Left ventricle myocardium inferior (tissue), 1 donor: ENCODE results near the gene KAZN. TPM values are rescaled to one million over a fixed set of nuclear protein-coding genes. Genes with fewer than 3 reads are reported as not detected.

ENCODE experiments used
- DNase-seq: peaks from one replicate; pipeline ENCODE4 v3.0.0-alpha.2; 2020
- H3K27ac ChIP-seq: fragments of 200-600 bp; replicated peaks from 2 replicates; pipeline ENCODE4 v1.8.0; 2021
- H3K27me3 ChIP-seq: fragments of 200-600 bp; 2 replicates; pipeline ENCODE4 v1.8.0; 2021; ENCODE audit warnings: low read depth
- H3K36me3 ChIP-seq: fragments of 200-600 bp; 2 replicates; pipeline ENCODE4 v1.8.0; 2021
- H3K4me1 ChIP-seq: fragments of 200-600 bp; 2 replicates; pipeline ENCODE4 v1.8.0; 2021
- H3K4me3 ChIP-seq: fragments of 200-600 bp; 2 replicates; pipeline ENCODE4 v1.8.0; 2021; ENCODE audit warnings: mild to moderate bottlenecking, moderate library complexity
- H3K9me3 ChIP-seq: fragments of 200-600 bp; replicated peaks from 2 replicates; pipeline ENCODE4 v1.8.0; 2021
- CTCF ChIP-seq: fragments of 200-600 bp; IDR thresholded peaks from 2 replicates; pipeline ENCODE4 v1.8.0; 2021; ENCODE audit warnings: antibody characterized with exemption, mild to moderate bottlenecking, borderline replicate concordance
- intact Hi-C: fragments of 100-400 bp; cut with micrococcal nuclease; formaldehyde crosslinking; loops from one replicate; pipeline ENCODE4 v1.11.0; 2022
- total RNA-seq: library from RNA; stranded (reverse); fragmentation: NEBNext Ultra II Directional; extraction: Animal tissue kit (Norgen Biotek cat#: 25700); gene quantifications from one replicate; pipeline ENCODE4 v1.2.1, GENCODE V29; 2021
- donor health status: DM: no; HTN: yes; CAD: no; lungs with severe emphysema.

The KAZN gene
- total RNA-seq, 1 donor from 2014 or later = 2.2 TPM

- Histone ChIP-seq H3K36me3 (no peaks in the 10 kb centered on the region), H3K4me1 (no peaks in the 10 kb centered on the region), H3K4me3 (no peak overlapping the region), H3K9me3 (peaks cover 35% of the 10 kb centered on the region), H3K27me3 (peaks cover 31% of the 10 kb centered on the region), H3K27ac (no peak overlapping the region)
- intact Hi-C loops = no loop called here
- DNase-seq = no peak
- TF ChIP-seq CTCF = no peak
Measured at GRCh38 chr1:14844923-14845617, 246.6 kb downstream of the KAZN start.

DNA sequence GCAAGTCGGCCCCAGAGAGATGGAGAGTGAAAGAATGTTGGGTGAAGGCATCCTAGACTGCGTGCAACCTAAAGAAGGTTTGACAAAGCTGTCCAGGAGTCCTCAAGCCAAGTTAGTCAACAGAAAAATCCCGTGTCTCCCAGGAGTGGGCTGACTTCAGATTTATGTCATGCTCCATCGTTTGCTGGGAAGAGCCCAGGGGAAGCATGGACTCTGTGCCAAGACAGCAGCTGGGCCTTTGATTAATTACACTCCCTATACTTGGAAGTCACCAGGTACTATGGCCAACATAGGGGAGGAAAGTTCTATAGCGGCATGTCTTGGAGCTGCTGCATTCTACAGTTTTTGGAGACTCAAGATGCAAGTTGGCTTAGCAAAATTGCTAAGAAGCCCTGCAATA lies 247.4 kb downstream of the KAZN start:
- no peaks in the 10 kb centered on the region for H3K36me3 ChIP-seq
- H3K9me3 ChIP-seq = peaks cover 29% of the 10 kb centered on the region
- DNase-seq = no peak
- no peak overlapping the region for H3K27ac ChIP-seq
- intact Hi-C loops = no loop called here
- H3K4me1 ChIP-seq = no peaks in the 10 kb centered on the region
- peaks cover 36% of the 10 kb centered on the region for H3K27me3 ChIP-seq
- no peak for TF ChIP-seq CTCF
- no peak overlapping the region for H3K4me3 ChIP-seq

DNA sequence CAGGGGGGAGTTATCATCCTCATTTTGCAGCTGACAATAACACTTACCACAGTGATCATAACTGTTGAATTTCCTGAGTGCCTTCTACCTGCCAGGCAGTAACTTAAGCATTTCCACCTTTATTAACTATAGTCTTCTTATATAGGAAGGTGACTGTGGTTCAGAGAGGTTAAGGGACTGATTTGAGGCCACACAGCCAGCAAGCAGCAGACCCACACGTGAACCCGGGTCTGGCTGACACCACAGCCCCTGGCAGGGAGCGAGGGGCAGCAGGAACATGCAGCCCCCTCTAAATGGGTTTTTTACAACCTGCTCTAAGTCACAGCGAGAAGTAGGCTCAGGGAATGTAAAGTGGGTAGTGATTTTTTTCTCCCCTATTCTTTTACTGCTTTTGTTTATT lies 248.2 kb downstream of the KAZN start:
- TF ChIP-seq CTCF = no peak
- H3K9me3 ChIP-seq = peaks cover 21% of the 10 kb centered on the region
- H3K4me3 ChIP-seq = no peak overlapping the region
- no peak overlapping the region for H3K27ac ChIP-seq
- intact Hi-C loops = no loop called here
- H3K27me3 ChIP-seq = peaks cover 45% of the 10 kb centered on the region
- no peak for DNase-seq
- no peaks in the 10 kb centered on the region for H3K36me3 ChIP-seq
- no peaks in the 10 kb centered on the region for H3K4me1 ChIP-seq

DNA sequence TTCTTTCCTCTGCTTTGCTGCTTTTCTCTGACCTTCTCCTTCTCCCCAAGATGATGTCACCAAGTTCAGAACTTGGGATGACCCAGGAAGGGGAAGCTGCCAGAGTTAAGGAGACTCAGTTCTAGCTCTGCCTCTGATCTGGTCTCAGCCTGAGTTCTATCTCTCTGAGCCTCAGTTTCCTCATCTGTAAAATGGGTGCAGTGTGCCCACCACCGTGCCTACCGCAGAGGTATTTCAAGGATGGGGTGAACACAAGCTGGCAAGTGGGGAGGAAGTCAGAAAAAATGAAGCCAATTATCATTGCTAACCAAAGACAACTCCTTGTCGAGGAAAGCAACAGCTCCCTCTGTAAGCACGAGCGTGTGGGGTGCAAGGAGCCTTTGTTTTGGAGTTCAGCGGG lies 249.7 kb downstream of the KAZN start:
- Histone ChIP-seq H3K4me1 (no peaks in the 10 kb centered on the region), H3K27me3 (peaks cover 55% of the 10 kb centered on the region), H3K27ac (no peak overlapping the region), H3K9me3 (peaks cover 6% of the 10 kb centered on the region), H3K36me3 (no peaks in the 10 kb centered on the region), H3K4me3 (no peak overlapping the region)
- intact Hi-C loops = no loop called here
- no peak for TF ChIP-seq CTCF
- DNase-seq = no peak

- Histone ChIP-seq H3K27me3 (peaks cover 55% of the 10 kb centered on the region), H3K4me1 (no peaks in the 10 kb centered on the region), H3K27ac (no peak overlapping the region), H3K36me3 (no peaks in the 10 kb centered on the region), H3K9me3 (peaks cover 2% of the 10 kb centered on the region), H3K4me3 (no peak overlapping the region)
- no peak for TF ChIP-seq CTCF
- DNase-seq = no peak
- intact Hi-C loops = no loop called here
Measured at GRCh38 chr1:14848625-14849024, 250.1 kb downstream of the KAZN start.

DNA sequence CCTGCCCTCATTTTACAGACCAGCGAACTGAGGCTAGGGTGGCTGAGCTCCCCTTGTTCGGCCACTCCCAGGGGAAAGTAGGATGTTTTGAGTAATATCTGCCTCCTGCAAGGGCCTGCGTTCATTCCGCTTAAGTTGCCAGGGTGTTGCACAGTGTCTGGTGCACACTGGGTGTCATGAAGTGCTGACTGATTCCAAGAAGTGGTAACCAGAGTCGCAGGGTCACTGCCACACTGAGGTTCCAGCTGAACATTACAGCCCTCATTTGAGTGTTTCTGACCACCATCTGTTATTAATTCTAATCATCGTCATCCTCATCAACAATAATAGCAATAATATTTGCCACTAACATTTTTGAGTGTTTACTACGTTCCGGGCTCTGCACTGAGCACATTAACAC lies 250.6 kb downstream of the KAZN start:
- Histone ChIP-seq H3K36me3 (no peaks in the 10 kb centered on the region), H3K4me3 (no peak overlapping the region), H3K27me3 (peaks cover 57% of the 10 kb centered on the region), H3K9me3 (no peaks in the 10 kb centered on the region), H3K27ac (no peak overlapping the region), H3K4me1 (no peaks in the 10 kb centered on the region)
- no peak for TF ChIP-seq CTCF
- no peak for DNase-seq
- intact Hi-C loops = no loop called here
